GM18873 (cell line): Measurements from ENCODE around the gene IL2RA.
"Not testable (repeated sequence)": the region's sequence is repeated elsewhere in the genome, so short reads cannot be mapped to it uniquely, and the experiment has no call there.

ENCODE experiments used
- ATAC-seq: cut with Tn5 transposase; IDR thresholded peaks from one replicate; pipeline ENCODE4 v1.9.1; 2021; ENCODE audit warnings: mild to moderate bottlenecking, moderate library complexity, moderate number of reproducible peaks; ENCODE audit not compliant: unreplicated experiment, low FRiP score

Gene IL2RA

GRCh38 chr10:6062101-6062771 lies at the start of gene IL2RA:
Gene IL2RA (minus strand): TSS chr10:6062367. CDS start chr10:6062151, 216 bp downstream.
- no peak for ATAC-seq

- no peak for ATAC-seq
Observed at GRCh38 chr10:6110136-6110535, 48.0 kb upstream of the IL2RA start.

GRCh38 chr10:6109444-6109775 lies 47.2 kb upstream of the IL2RA start:
- ATAC-seq = no peak

- ATAC-seq = no peak
Observed at GRCh38 chr10:6108631-6109443, 46.7 kb upstream of the IL2RA start.

GRCh38 chr10:6108072-6108471 lies 45.9 kb upstream of the IL2RA start:
- ATAC-seq = no peak

- ATAC-seq = not testable (repeated sequence)
Observed at GRCh38 chr10:6107616-6108015, 45.4 kb upstream of the IL2RA start.

- ATAC-seq = no peak
Observed at GRCh38 chr10:6103591-6103990, 41.4 kb upstream of the IL2RA start.

GRCh38 chr10:6102128-6102527 lies 40.0 kb upstream of the IL2RA start:
- ATAC-seq = no peak

GRCh38 chr10:6101181-6101580 lies 39.0 kb upstream of the IL2RA start:
- ATAC-seq = no peak

- no peak for ATAC-seq
Observed at GRCh38 chr10:6100370-6100769, 38.2 kb upstream of the IL2RA start.

GRCh38 chr10:6098156-6098555 lies 36.0 kb upstream of the IL2RA start:
- no peak for ATAC-seq

- no peak for ATAC-seq
Observed at GRCh38 chr10:6097063-6097462, 34.9 kb upstream of the IL2RA start.

- no peak for ATAC-seq
Observed at GRCh38 chr10:6095810-6096570, 33.8 kb upstream of the IL2RA start.

- no peak for ATAC-seq
Observed at GRCh38 chr10:6092731-6093130, 30.6 kb upstream of the IL2RA start.

GRCh38 chr10:6091630-6092029 lies 29.5 kb upstream of the IL2RA start:
- no peak for ATAC-seq

GRCh38 chr10:6089334-6090219 lies 27.4 kb upstream of the IL2RA start:
- peak; percentile 13 for ATAC-seq

GRCh38 chr10:6088721-6089333 lies 26.7 kb upstream of the IL2RA start, which contains the start of gene RBM17:
Gene RBM17 (plus strand): TSS chr10:6089034. CDS start chr10:6097066, 8,032 bp downstream.
- ATAC-seq = peak; percentile 79

- peak; percentile 40 for ATAC-seq
Observed at GRCh38 chr10:6086375-6087233, 24.4 kb upstream of the IL2RA start.
